ENCODE measurements around the gene KLK2.

Gene KLK2

GRCh38 chr19:50873056-50873455 lies at the start of gene KLK2:
Gene KLK2 (plus strand): TSS chr19:50873439. CDS start chr19:50873474, 35 bp downstream.
- DNase-seq (ENCODE audit: low spot score): no peak

GRCh38 chr19:50826492-50827240 lies 46.6 kb upstream of the KLK2 start:
- no peak for DNase-seq (ENCODE audit: low spot score)

GRCh38 chr19:50827476-50827875 lies 45.8 kb upstream of the KLK2 start:
- DNase-seq (ENCODE audit: low spot score): no peak

- peak; percentile 67 for DNase-seq (ENCODE audit: low spot score)
Observed at GRCh38 chr19:50829801-50830200, 43.4 kb upstream of the KLK2 start.

GRCh38 chr19:50830266-50831025 lies 42.8 kb upstream of the KLK2 start:
- peak; percentile 96 for DNase-seq (ENCODE audit: low spot score)

- no peak for DNase-seq (ENCODE audit: low spot score)
Observed at GRCh38 chr19:50831026-50831396, 42.2 kb upstream of the KLK2 start.

GRCh38 chr19:50832666-50833065 lies 40.6 kb upstream of the KLK2 start:
- DNase-seq (ENCODE audit: low spot score): no peak

GRCh38 chr19:50833117-50833801 lies 40.0 kb upstream of the KLK2 start, which contains the start of gene KLK15:
Gene KLK15 (minus strand): TSS chr19:50833574. CDS start chr19:50831492, 2,082 bp downstream.
- no peak for DNase-seq (ENCODE audit: low spot score)

- no peak for DNase-seq (ENCODE audit: low spot score)
Observed at GRCh38 chr19:50833802-50834167, 39.5 kb upstream of the KLK2 start.

GRCh38 chr19:50835103-50835784 lies 38.0 kb upstream of the KLK2 start:
- DNase-seq (ENCODE audit: low spot score): peak; percentile 65

- peak; percentile 86 for DNase-seq (ENCODE audit: low spot score)
Observed at GRCh38 chr19:50835785-50836542, 37.3 kb upstream of the KLK2 start.

- DNase-seq (ENCODE audit: low spot score): no peak
Observed at GRCh38 chr19:50836543-50837195, 36.6 kb upstream of the KLK2 start.

GRCh38 chr19:50837300-50837699 lies 35.9 kb upstream of the KLK2 start:
- DNase-seq (ENCODE audit: low spot score): no peak

GRCh38 chr19:50838239-50838638 lies 35.0 kb upstream of the KLK2 start:
- DNase-seq (ENCODE audit: low spot score): no peak

- DNase-seq (ENCODE audit: low spot score): no peak
Observed at GRCh38 chr19:50839712-50840655, 33.3 kb upstream of the KLK2 start.

- no peak for DNase-seq (ENCODE audit: low spot score)
Observed at GRCh38 chr19:50842130-50842529, 31.1 kb upstream of the KLK2 start.

GRCh38 chr19:50843205-50843604 lies 30.0 kb upstream of the KLK2 start:
- DNase-seq (ENCODE audit: low spot score): no peak

GRCh38 chr19:50843701-50844221 lies 29.5 kb upstream of the KLK2 start:
- DNase-seq (ENCODE audit: low spot score): no peak

GRCh38 chr19:50844296-50844935 lies 28.8 kb upstream of the KLK2 start:
- DNase-seq (ENCODE audit: low spot score): no peak
